Activated T-helper 2 cell treated with anti-CD3 and anti-CD28 coated beads, Interferon-gamma antibody, Interleukin-2, Interleukin-4, amounts not matched to agents 10 μg/mL and 5 μg/mL and 100 μg/mL, durations not matched to agents 14 hours and 24 hours and 36 hours (primary cell): ENCODE measurements around the gene ADH1B. TPM values are rescaled to one million over a fixed set of nuclear protein-coding genes. Genes with fewer than 3 reads are reported as not detected.
"Not testable (repeated sequence)": the region's sequence is repeated elsewhere in the genome, so short reads cannot be mapped to it uniquely, and the experiment has no call there.

Experiments used
- DNase-seq: peaks from one replicate; pipeline ENCODE4 v3.0.0; 2021; ENCODE audit warnings: low spot score
- H3K27ac Mint-ChIP-seq: one replicate; pipeline ENCODE4 v1.8.0; 2021; ENCODE audit warnings: mixed read lengths
- H3K27me3 Mint-ChIP-seq: one replicate; pipeline ENCODE4 v1.8.0; 2021; ENCODE audit warnings: low read depth, mixed read lengths
- H3K36me3 Mint-ChIP-seq: one replicate; pipeline ENCODE4 v1.8.0; 2021; ENCODE audit warnings: low read depth, mixed read lengths
- H3K4me1 Mint-ChIP-seq: one replicate; pipeline ENCODE4 v1.8.0; 2021; ENCODE audit warnings: low read depth, mixed read lengths
- H3K4me3 Mint-ChIP-seq: one replicate; pipeline ENCODE4 v1.8.0; 2021; ENCODE audit warnings: low read depth, mild to moderate bottlenecking, moderate library complexity, mixed read lengths
- H3K9me3 Mint-ChIP-seq: one replicate; pipeline ENCODE4 v1.8.0; 2021; ENCODE audit warnings: mixed read lengths
- intact Hi-C: fragments of 100-400 bp; cut with micrococcal nuclease; formaldehyde crosslinking; loops from one replicate; pipeline ENCODE4 v1.15.1; 2023
- total RNA-seq: library from RNA; stranded (reverse); gene quantifications from 2 replicates; pipeline ENCODE4 v1.2.3, GENCODE V29; 2022

Gene ADH1B
- total RNA-seq, 1 donor from 2014 or later: not detected

DNA sequence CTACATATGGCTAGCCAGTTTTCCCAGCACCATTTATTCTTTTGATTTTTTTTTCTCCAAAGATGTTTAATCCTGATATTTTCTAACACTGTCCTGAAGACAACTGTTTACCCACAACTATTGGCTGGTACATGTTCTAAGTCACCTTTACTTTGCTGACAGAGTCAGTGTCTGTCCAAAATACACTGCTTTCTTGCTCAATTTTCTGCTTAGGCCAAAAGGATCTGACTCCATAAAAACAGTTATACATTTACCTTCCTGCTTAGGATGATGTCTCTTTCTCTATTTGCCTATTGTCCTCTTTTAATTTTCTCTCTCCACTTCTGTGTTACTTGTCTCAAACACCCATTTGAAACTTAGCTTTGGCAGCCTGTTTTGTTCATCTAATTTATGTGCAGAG lies 28.1 kb upstream of the ADH1B start:
- Mint-ChIP-seq H3K36me3 (no peaks in the 10 kb centered on the region), H3K4me1 (no peaks in the 10 kb centered on the region), H3K27me3 (no peaks in the 10 kb centered on the region), H3K4me3 (no peak overlapping the region), H3K27ac (no peak overlapping the region), H3K9me3 (no peaks in the 10 kb centered on the region)
- no peak for DNase-seq
- intact Hi-C loops: no loop called here

DNA sequence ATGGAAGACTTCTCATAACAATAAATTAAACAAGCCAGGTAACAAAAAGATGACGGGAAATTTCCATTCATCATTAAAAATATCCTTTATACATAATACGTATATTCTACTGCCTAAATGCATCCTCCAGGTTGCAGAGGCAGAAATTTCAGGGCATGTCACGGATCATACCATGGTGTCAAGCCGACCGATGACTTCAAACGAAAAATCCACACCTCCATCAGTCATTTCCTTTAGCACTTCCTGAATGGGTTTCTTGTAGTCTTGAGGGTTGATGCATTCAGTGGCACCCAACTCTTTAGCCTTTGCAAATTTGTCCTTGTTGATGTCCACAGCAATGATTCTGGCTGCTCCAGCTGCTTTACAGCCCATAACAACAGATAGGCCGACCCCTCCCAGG lies 21.4 kb upstream of the ADH1B start:
- H3K27me3 Mint-ChIP-seq, H3K4me1 Mint-ChIP-seq, intact Hi-C loops, H3K9me3 Mint-ChIP-seq, H3K27ac Mint-ChIP-seq, H3K4me3 Mint-ChIP-seq, DNase-seq, H3K36me3 Mint-ChIP-seq: not testable (repeated sequence)

DNA sequence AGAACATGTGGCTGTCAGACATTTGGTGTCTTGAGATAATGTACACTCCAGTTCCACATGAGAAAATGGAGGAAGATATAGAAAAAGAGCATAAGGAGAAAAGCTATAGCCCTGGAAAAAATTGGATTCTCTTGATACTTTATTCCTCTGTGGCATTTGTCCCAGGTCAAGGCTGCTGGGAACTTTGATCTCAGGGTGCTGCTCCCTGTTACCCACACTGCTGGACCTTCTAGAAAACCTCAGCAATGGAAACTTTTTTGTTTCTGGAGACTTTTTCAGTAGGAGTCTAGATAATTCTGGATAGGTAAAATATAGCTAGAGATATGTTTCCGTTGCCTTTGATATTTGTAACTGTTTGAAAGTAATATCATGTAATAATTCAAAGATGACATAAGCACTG lies 20.2 kb upstream of the ADH1B start:
- Mint-ChIP-seq H3K9me3 (no peaks in the 10 kb centered on the region), H3K4me3 (no peak overlapping the region), H3K27ac (no peak overlapping the region), H3K27me3 (no peaks in the 10 kb centered on the region), H3K4me1 (no peaks in the 10 kb centered on the region), H3K36me3 (no peaks in the 10 kb centered on the region)
- DNase-seq: no peak
- intact Hi-C loops: no loop called here

DNA sequence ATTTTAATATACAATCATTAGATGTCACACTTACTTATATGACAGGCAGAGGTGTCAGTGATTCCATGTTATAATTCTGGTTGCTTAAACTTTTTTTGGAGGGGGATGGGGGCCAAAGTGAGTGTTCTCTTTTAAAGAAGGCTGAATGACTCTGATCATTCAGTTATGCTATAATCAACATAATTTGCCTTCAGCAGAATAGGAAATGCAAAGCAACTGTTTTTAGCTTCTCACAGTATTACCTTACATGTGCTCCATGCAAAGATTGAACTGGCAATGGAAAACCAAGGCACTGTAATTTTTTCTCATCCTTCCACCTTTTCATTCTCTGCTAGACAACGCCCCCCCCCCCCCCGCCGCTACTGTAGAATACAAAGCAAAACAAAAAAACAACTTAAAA lies 18.0 kb upstream of the ADH1B start:
- DNase-seq: no peak
- intact Hi-C loops: no loop called here
- Mint-ChIP-seq H3K9me3 (no peaks in the 10 kb centered on the region), H3K27ac (no peak overlapping the region), H3K36me3 (no peaks in the 10 kb centered on the region), H3K4me1 (no peaks in the 10 kb centered on the region), H3K4me3 (no peak overlapping the region), H3K27me3 (no peaks in the 10 kb centered on the region)

DNA sequence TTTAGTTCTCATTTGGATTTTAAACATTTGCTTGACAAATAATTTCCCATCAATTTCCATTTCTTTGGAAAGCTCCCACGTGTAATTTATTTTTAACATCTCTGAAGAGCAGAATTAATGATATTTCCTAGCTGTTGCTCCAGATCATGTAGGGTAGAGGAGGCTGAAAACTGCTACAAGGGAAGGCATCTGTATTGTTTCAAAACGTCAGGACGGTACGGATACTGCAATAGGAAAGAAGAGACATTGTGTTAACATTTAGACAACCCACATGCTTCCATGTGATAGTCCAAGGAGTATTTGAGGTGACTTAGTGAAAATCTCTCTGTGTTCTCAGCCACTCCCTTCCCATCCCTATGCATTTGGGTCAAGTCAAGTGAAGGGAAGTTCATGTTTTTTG lies 15.4 kb upstream of the ADH1B start:
- DNase-seq: no peak
- no peaks in the 10 kb centered on the region for H3K27me3 Mint-ChIP-seq
- intact Hi-C loops: no loop called here
- H3K27ac Mint-ChIP-seq: no peak overlapping the region
- no peaks in the 10 kb centered on the region for H3K9me3 Mint-ChIP-seq
- no peaks in the 10 kb centered on the region for H3K36me3 Mint-ChIP-seq
- no peak overlapping the region for H3K4me3 Mint-ChIP-seq
- no peaks in the 10 kb centered on the region for H3K4me1 Mint-ChIP-seq

DNA sequence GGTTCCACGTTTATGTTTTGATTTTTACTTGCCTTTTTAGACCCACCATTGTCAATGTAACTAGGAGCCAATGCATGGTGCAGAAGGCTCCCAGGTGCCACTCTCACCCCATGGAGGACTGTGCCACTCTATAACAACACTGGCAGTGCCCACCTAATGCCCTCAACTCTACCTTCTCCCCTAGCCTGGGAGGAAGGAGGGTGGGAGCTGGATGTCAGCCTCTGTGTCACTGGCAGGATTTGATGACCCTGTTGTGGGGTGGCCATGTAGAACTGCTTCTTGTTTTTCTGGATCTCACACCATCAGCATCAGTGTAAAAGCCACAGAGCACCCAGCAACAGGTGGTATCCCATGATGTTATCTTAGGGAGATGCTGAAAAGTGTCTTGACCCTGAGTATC lies 13.7 kb upstream of the ADH1B start:
- no peaks in the 10 kb centered on the region for H3K36me3 Mint-ChIP-seq
- H3K4me3 Mint-ChIP-seq: no peak overlapping the region
- intact Hi-C loops: no loop called here
- no peak overlapping the region for H3K27ac Mint-ChIP-seq
- no peaks in the 10 kb centered on the region for H3K27me3 Mint-ChIP-seq
- H3K4me1 Mint-ChIP-seq: no peaks in the 10 kb centered on the region
- no peaks in the 10 kb centered on the region for H3K9me3 Mint-ChIP-seq
- DNase-seq: no peak

DNA sequence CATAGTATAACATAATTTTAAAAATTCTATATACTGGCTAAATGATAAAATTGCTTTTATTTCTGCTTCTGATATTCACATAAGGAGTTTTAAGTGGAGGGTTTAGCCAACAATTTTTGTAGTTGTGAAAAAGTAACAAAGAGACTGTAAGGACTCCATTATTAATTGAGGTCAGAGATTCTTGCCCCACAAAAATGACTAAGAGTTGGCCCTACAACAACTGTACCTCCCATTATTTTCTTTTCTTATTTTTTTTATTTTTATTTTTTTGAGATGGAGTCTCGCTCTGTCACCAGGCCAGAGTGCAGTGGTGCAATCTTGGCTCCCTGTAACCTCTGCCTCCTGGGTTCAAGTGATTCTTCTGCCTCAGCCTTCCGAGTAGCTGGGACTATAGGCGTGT lies 9.4 kb upstream of the ADH1B start:
- no peaks in the 10 kb centered on the region for H3K27me3 Mint-ChIP-seq
- no peaks in the 10 kb centered on the region for H3K9me3 Mint-ChIP-seq
- intact Hi-C loops: no loop called here
- H3K36me3 Mint-ChIP-seq: no peaks in the 10 kb centered on the region
- H3K4me1 Mint-ChIP-seq: no peaks in the 10 kb centered on the region
- H3K27ac Mint-ChIP-seq: no peak overlapping the region
- DNase-seq: no peak
- H3K4me3 Mint-ChIP-seq: no peak overlapping the region

DNA sequence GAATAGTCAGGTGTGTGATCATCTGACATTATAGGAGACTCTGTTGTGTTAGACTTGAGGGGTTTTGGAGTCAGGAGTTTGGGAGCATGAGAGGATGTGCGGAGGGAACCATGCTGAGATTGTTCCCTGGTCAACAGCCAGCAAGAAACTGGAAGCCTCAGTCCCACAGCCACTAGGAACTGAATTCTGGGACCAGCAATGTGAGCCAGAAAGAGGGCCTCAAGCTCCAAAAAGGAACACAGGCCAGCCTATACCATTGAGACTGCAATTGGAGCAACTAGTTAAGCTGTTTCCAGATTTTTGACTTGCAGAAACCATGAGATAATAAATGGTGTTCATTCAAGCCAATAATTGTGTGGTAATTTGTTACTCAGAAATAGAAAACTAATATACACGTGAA lies 8.7 kb upstream of the ADH1B start:
- Mint-ChIP-seq H3K9me3 (no peaks in the 10 kb centered on the region), H3K27ac (no peak overlapping the region), H3K4me1 (no peaks in the 10 kb centered on the region), H3K27me3 (no peaks in the 10 kb centered on the region), H3K4me3 (no peak overlapping the region), H3K36me3 (no peaks in the 10 kb centered on the region)
- intact Hi-C loops: no loop called here
- no peak for DNase-seq

DNA sequence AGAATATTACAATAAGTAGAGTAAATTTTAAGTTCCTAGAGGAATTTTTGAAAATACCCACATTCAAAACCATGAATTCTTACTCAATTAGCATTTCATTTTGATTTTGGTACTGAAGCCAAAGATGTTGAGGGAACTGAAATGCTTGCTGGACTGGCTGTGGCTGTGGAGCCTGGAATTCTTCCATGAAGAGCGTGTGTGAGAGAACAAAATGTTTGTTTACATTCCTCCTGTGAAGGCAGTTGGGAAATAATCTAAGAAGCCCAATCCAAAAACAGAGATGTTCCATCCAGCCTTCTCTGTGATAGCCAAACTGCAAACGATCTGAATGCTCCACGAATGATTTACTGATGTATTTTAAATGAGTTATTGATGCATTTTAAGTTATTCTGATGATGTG lies 3.8 kb upstream of the ADH1B start:
- H3K27ac Mint-ChIP-seq: no peak overlapping the region
- H3K4me1 Mint-ChIP-seq: no peaks in the 10 kb centered on the region
- no peaks in the 10 kb centered on the region for H3K9me3 Mint-ChIP-seq
- intact Hi-C loops: no loop called here
- no peaks in the 10 kb centered on the region for H3K36me3 Mint-ChIP-seq
- H3K4me3 Mint-ChIP-seq: no peak overlapping the region
- H3K27me3 Mint-ChIP-seq: no peaks in the 10 kb centered on the region
- DNase-seq: no peak

DNA sequence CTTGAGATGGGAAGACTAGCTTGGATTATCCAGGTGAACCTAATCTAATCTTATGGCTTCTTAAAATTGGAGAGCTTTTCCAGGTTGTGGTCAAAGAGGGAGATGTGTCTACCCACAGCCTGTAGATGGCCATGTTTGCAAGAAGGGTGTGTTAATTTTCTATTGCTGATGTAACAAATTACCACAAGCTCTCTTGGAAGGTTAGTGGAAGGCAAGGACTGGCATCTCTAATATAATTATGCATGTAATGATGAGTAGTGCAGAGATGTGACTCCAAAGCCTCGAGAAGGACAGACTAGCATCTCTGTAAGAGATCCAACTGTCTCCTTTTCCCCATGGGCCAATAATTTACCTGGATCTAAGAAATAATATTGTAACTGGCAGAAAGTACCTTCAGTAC lies 3.2 kb upstream of the ADH1B start:
- intact Hi-C loops: no loop called here
- no peak overlapping the region for H3K27ac Mint-ChIP-seq
- H3K36me3 Mint-ChIP-seq: no peaks in the 10 kb centered on the region
- H3K4me3 Mint-ChIP-seq: no peak overlapping the region
- H3K27me3 Mint-ChIP-seq: no peaks in the 10 kb centered on the region
- no peaks in the 10 kb centered on the region for H3K4me1 Mint-ChIP-seq
- no peaks in the 10 kb centered on the region for H3K9me3 Mint-ChIP-seq
- no peak for DNase-seq

DNA sequence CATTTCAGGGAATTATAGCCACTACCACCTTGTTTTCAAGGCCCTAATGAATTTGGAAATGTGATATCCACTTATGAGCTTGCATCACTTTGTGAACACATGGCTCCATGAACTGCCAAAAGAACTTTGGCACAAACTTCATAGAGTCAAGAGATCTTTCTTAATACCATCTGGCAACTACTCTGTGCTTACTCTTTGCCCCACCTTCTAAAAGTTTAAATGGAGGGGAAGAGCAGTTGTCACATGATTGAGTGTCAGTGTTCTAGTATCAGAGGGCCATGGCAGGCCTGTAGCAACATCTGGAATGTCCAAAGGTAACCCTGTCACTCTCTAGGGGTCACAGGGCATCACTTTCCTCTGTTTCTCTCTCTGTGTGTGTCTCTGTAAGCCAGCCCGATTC lies 2.6 kb upstream of the ADH1B start:
- Mint-ChIP-seq H3K27ac (no peak overlapping the region), H3K4me3 (no peak overlapping the region), H3K36me3 (no peaks in the 10 kb centered on the region), H3K27me3 (no peaks in the 10 kb centered on the region), H3K9me3 (no peaks in the 10 kb centered on the region), H3K4me1 (no peaks in the 10 kb centered on the region)
- intact Hi-C loops: no loop called here
- no peak for DNase-seq

DNA sequence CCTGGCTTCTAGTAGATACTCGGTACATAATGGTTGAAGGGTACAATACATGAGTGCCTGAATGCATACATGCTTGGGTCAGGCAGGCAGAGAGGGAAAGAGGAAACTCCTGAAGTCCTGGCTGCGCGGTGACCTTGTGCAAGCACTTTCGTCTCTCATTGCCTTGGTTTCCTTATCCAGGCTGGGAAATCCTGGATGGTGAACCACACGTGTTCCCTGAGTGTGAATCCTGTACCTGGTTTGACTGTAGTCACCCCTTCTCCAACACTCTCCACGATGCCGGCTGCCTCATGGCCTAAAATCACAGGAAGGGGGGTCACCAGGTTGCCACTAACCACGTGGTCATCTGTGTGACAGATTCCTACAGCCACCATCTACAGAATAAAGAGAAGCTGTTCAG lies 3.4 kb downstream of the ADH1B start:
- H3K36me3 Mint-ChIP-seq, DNase-seq, H3K27ac Mint-ChIP-seq, H3K9me3 Mint-ChIP-seq, H3K4me1 Mint-ChIP-seq, H3K4me3 Mint-ChIP-seq, intact Hi-C loops, H3K27me3 Mint-ChIP-seq: not testable (repeated sequence)

DNA sequence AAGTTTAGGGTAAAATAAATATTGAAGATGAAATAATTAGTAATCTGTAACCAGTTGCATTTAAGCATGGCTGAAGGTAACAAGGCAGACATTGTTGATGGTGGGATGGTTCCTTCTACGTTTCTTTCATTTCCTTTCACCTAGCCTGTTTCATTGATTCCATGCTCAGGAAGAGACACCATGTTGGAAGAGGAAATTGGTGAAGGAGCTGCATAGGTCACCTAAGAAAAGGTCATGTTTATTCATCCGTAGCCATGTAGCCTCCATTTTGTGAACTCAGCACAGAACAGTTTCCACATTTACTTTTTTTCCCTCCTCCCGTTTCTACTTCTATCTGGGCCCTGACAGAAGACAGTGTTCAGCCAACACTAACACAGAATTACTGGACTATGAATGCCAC lies 3.8 kb downstream of the ADH1B start:
- no peaks in the 10 kb centered on the region for H3K27me3 Mint-ChIP-seq
- H3K4me1 Mint-ChIP-seq: no peaks in the 10 kb centered on the region
- no peak overlapping the region for H3K4me3 Mint-ChIP-seq
- H3K27ac Mint-ChIP-seq: no peak overlapping the region
- intact Hi-C loops: no loop called here
- no peaks in the 10 kb centered on the region for H3K9me3 Mint-ChIP-seq
- H3K36me3 Mint-ChIP-seq: no peaks in the 10 kb centered on the region
- no peak for DNase-seq

DNA sequence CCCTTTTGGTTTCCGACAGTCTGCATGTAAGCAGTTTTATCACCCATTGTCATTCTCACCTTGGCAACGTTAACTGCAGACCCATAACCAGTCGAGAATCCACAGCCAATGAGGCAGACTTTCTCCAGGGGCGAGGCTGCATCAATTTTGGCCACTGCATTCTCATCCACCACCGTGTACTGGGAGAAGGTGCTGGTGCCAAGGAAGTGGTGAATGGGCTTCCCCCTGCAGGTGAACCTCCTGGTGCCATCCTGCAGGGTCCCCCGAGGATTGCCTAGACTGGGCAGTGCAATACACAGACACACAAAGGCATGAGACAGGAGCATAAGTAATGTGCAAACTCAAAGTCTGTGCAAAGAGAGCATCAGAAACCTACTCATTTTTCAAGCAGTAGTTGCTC lies 5.4 kb downstream of the ADH1B start:
- no peak overlapping the region for H3K27ac Mint-ChIP-seq
- H3K27me3 Mint-ChIP-seq: no peaks in the 10 kb centered on the region
- no peak overlapping the region for H3K4me3 Mint-ChIP-seq
- no peaks in the 10 kb centered on the region for H3K9me3 Mint-ChIP-seq
- no peaks in the 10 kb centered on the region for H3K36me3 Mint-ChIP-seq
- DNase-seq: no peak
- no peaks in the 10 kb centered on the region for H3K4me1 Mint-ChIP-seq
- intact Hi-C loops: no loop called here
